Ishikawa (cell line): Measurements from ENCODE around the gene PTPRD.

Source experiments
- CEBPB ChIP-seq: IDR thresholded peaks from 2 replicates; pipeline ENCODE4 v1.6.1; 2012
- CREB1 ChIP-seq: IDR thresholded peaks from 2 replicates; pipeline ENCODE4 v1.6.1; 2012; ENCODE audit warnings: low read depth
- EGR1 ChIP-seq: IDR thresholded peaks from 2 replicates; pipeline ENCODE4 v1.6.1; 2012
- EP300 ChIP-seq: IDR thresholded peaks from 2 replicates; pipeline ENCODE4 v1.6.1; 2012; ENCODE audit warnings: borderline replicate concordance
- FOXM1 ChIP-seq: IDR thresholded peaks from 2 replicates; pipeline ENCODE4 v1.6.1; 2012; ENCODE audit warnings: low read depth, borderline replicate concordance
- MAX ChIP-seq: IDR thresholded peaks from 2 replicates; pipeline ENCODE4 v1.6.1; 2012
- NFIC ChIP-seq: IDR thresholded peaks from 2 replicates; pipeline ENCODE4 v1.6.1; 2012
- RAD21 ChIP-seq: IDR thresholded peaks from 2 replicates; pipeline ENCODE4 v1.6.1; 2012; ENCODE audit warnings: low read depth
- REST ChIP-seq: IDR thresholded peaks from 2 replicates; pipeline ENCODE4 v1.6.1; 2012; ENCODE audit warnings: low read depth, mild to moderate bottlenecking
- TAF1 ChIP-seq: IDR thresholded peaks from 2 replicates; pipeline ENCODE4 v1.6.1; 2012; ENCODE audit warnings: low read depth, mild to moderate bottlenecking
- TCF12 ChIP-seq: IDR thresholded peaks from 2 replicates; pipeline ENCODE4 v1.6.1; 2012; ENCODE audit warnings: low read depth
- TEAD4 ChIP-seq: IDR thresholded peaks from 2 replicates; pipeline ENCODE4 v1.6.1; 2012
- USF1 ChIP-seq: IDR thresholded peaks from 2 replicates; pipeline ENCODE4 v1.6.1; 2012
- YY1 ChIP-seq: IDR thresholded peaks from 2 replicates; pipeline ENCODE4 v1.6.1; 2012; ENCODE audit warnings: low read depth
- ZBTB7A ChIP-seq: IDR thresholded peaks from 2 replicates; pipeline ENCODE4 v1.6.1; 2012; ENCODE audit warnings: low read depth

The PTPRD gene

GRCh38 chr9:9498846-9499245 is 1114.0 kb downstream of the PTPRD start:
- TF ChIP-seq REST, result no peak
- TF ChIP-seq EGR1, result no peak
- no peak for TF ChIP-seq ZBTB7A
- no peak for TF ChIP-seq EP300
- TF ChIP-seq TCF12, result no peak
- no peak for TF ChIP-seq MAX
- no peak for TF ChIP-seq YY1
- TF ChIP-seq TAF1, result no peak
- no peak for TF ChIP-seq CREB1
- no peak for TF ChIP-seq NFIC
- no peak for TF ChIP-seq FOXM1
- no peak for TF ChIP-seq CEBPB
- TF ChIP-seq TEAD4, result no peak
- TF ChIP-seq RAD21, result no peak
- no peak for TF ChIP-seq USF1

GRCh38 chr9:9498128-9498527 is 1114.7 kb downstream of the PTPRD start:
- TF ChIP-seq EGR1 (no peak), REST (no peak), MAX (no peak), FOXM1 (no peak), TEAD4 (no peak), TAF1 (no peak), YY1 (no peak), TCF12 (no peak), CREB1 (no peak), USF1 (no peak), RAD21 (no peak), EP300 (no peak), ZBTB7A (no peak), NFIC (no peak), CEBPB (no peak)

GRCh38 chr9:9494336-9494735 is 1118.5 kb downstream of the PTPRD start:
- no peak for TF ChIP-seq MAX
- no peak for TF ChIP-seq EP300
- TF ChIP-seq TCF12, result no peak
- TF ChIP-seq CEBPB, result no peak
- no peak for TF ChIP-seq NFIC
- TF ChIP-seq RAD21, result no peak
- TF ChIP-seq USF1, result no peak
- no peak for TF ChIP-seq YY1
- TF ChIP-seq TAF1, result no peak
- TF ChIP-seq FOXM1, result no peak
- TF ChIP-seq REST, result no peak
- no peak for TF ChIP-seq CREB1
- TF ChIP-seq ZBTB7A, result no peak
- TF ChIP-seq TEAD4, result no peak

- TF ChIP-seq EGR1 (no peak), RAD21 (no peak), MAX (no peak), CREB1 (no peak), TAF1 (no peak), USF1 (no peak), CEBPB (no peak), REST (no peak), FOXM1 (no peak), ZBTB7A (no peak), YY1 (no peak), EP300 (no peak)
Measured at GRCh38 chr9:9492506-9492905, 1120.3 kb downstream of the PTPRD start.
